ENCODE results near the gene UBE2G1. TPM values are rescaled to one million over a fixed set of nuclear protein-coding genes. Genes with fewer than 3 reads are reported as not detected.

UBE2G1 gene
- total and polyA plus RNA-seq, 2 of the 8 experiments (the other 6 are each of a cell fraction or from before 2014, with no cell fraction given) = 73.9 to 170 TPM

DNA sequence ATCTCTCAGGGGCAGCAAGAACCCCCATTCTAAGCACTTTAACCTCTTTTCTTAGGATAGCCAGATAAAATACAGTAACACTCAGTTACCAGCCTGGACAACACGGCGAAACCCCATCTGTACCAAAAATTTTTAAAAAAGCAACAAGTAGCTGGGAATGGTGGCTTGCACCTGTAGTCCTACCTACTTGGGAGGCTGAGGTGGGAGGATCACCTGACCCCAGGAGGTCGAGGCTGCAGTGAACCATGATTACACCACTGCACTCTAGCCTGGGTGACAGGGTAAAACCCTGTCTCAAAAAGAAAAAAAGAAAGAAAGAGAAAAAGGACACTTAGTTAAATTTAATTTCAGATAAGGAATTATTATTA, 28.6 kb upstream of the UBE2G1 start:
- CTCF ChIA-PET (ENCODE audit: partially characterized antibody) = interaction anchor here (1.3 to 2.0 kb wide), 4 partner anchors 11 to 145 kb away, joined by 3 to 7 read pairs (median 5); no protein-coding TSS in a partner anchor
- TF ChIP-seq BRCA1 (IDR thresholded peaks at IDR 0.05; ENCODE audit: low read depth, low read length) = no peak
- TF ChIP-seq RNF2 (IDR thresholded peaks at IDR 0.05; ENCODE audit: borderline replicate concordance, low read depth, low read length, missing control alignments, poor library complexity, severe bottlenecking) = no peak
- TF ChIP-seq RFX5 (IDR thresholded peaks at IDR 0.05; ENCODE audit: borderline replicate concordance, low read depth, low read length) = no peak
- no peak for TF ChIP-seq HDAC6 (IDR thresholded peaks at IDR 0.05; ENCODE audit: low read depth, low read length)
- TF ChIP-seq CTBP2 (IDR thresholded peaks at IDR 0.05; ENCODE audit: borderline replicate concordance, insufficient read depth, insufficient read length, low read length) = no peak
- no peak for TF ChIP-seq POU5F1 (IDR thresholded peaks at IDR 0.05; ENCODE audit: low read depth, low read length)
- no peak for TF ChIP-seq BCL11A (IDR thresholded peaks at IDR 0.05; ENCODE audit: low read depth in 2 of 2, low read length in 2 of 2)
- TF ChIP-seq TCF12 (IDR thresholded peaks at IDR 0.05; ENCODE audit: low read depth, low read length) = no peak
- TF ChIP-seq TAF7 (optimal IDR thresholded peaks at IDR 0.05; ENCODE audit: borderline replicate concordance, low read depth, low read length) = no peak
- no peak for TF ChIP-seq SIRT6 (IDR thresholded peaks at IDR 0.05; ENCODE audit: low read length)
- TF ChIP-seq KDM4A (IDR thresholded peaks at IDR 0.05; ENCODE audit: low read depth, low read length, severe bottlenecking) = no peak
- TF ChIP-seq KDM5A (IDR thresholded peaks at IDR 0.05; ENCODE audit: low read length) = no peak
- TF ChIP-seq PHF8 (conservative IDR thresholded peaks at IDR 0.05; ENCODE audit: low read depth, low read length) = no peak
- no peak for TF ChIP-seq CHD2 (IDR thresholded peaks at IDR 0.05; ENCODE audit: low read length)

More for the DNA sequence above, 28.6 kb upstream of the UBE2G1 start:
- Histone ChIP-seq H3K4me3 (ENCODE audit: extremely low read depth in 1 of 4, insufficient read depth in 2 of 4, low read depth in 3 of 4, low read length in 4 of 4) (no peak overlapping the region), H2BK20ac (ENCODE audit: low read length) (peak overlapping the region; percentile 99; the same call in 1 of the 2 replicates), H4K8ac (ENCODE audit: extremely low read depth, insufficient read depth, low read length) (no peak overlapping the region), H3K9ac (replicated peaks in 1 of 4; ENCODE audit: extremely low read depth in 1 of 4, low read depth in 3 of 4, low read length in 3 of 4) (no peak overlapping the region), H3K27ac (ENCODE audit: low read depth, low read length) (peak overlapping the region; percentile 99; the same call in 1 of the 2 replicates), H2AK5ac (ENCODE audit: low read depth, low read length) (peak overlapping the region; percentile 98; the same call in 1 of the 2 replicates), H3K9me3 (ENCODE audit: insufficient read depth in 2 of 2, low read depth in 1 of 2, low read length in 1 of 2) (0 out of 4 replicates have a peak, but pooled peaks cover 0 to 4% of the 10 kb centered on the region in 2 experiments), H3K23ac (ENCODE audit: insufficient read length) (no peak overlapping the region), H2AFZ (ENCODE audit: low read length) (no peak overlapping the region), H4K5ac (ENCODE audit: insufficient read length, low read depth, low read length) (no peak overlapping the region), H3K23me2 (ENCODE audit: low read depth, low read length) (peaks cover 3% of the 10 kb centered on the region; the same call in 1 of the 2 replicates), H3K36me3 (ENCODE audit: control insufficient read depth in 2 of 4, insufficient read depth in 4 of 4, low read length in 3 of 4) (no peaks in the 10 kb centered on the region), H3K79me1 (ENCODE audit: low read depth, low read length) (no peaks in the 10 kb centered on the region), H3K79me2 (ENCODE audit: control insufficient read depth in 1 of 2, insufficient read depth in 2 of 2, low read length in 2 of 2) (no peaks in the 10 kb centered on the region), H2BK12ac (ENCODE audit: low read depth, low read length) (peak overlapping the region; percentile 100), H3K4me2 (ENCODE audit: insufficient read depth in 1 of 2, low read depth in 2 of 2, low read length in 2 of 2) (no peak overlapping the region; a peak in 1 of 4 replicates), H2BK15ac (ENCODE audit: low read length) (0 out of 2 replicates have a peak overlapping the region, but pooled peaks have one; percentile 72), H3K27me3 (replicated peaks in 1 of 4; ENCODE audit: control insufficient read depth in 3 of 4, extremely low read depth in 1 of 4, insufficient read depth in 3 of 4, low read length in 3 of 4) (no peaks in the 10 kb centered on the region; a peak in 1 of 7 replicates), H4K91ac (replicated peaks; ENCODE audit: insufficient read length, low read length) (peak overlapping the region; percentile 95), H3K14ac (ENCODE audit: insufficient read length) (no peak overlapping the region), H3K56ac (replicated peaks; ENCODE audit: insufficient read length, low read depth, low read length) (no peak overlapping the region), H2BK120ac (replicated peaks; ENCODE audit: low read depth, low read length) (peak overlapping the region; percentile 47), H2BK5ac (ENCODE audit: low read depth, low read length) (peak overlapping the region; percentile 100), H3K4ac (replicated peaks; ENCODE audit: insufficient read length, low read depth, low read length) (peak overlapping the region; percentile 12), H4K20me1 (replicated peaks in 1 of 2; ENCODE audit: control insufficient read depth in 1 of 2, insufficient read depth in 2 of 2, low read length in 2 of 2) (no peaks in the 10 kb centered on the region), H3K18ac (ENCODE audit: extremely low read depth, low read length) (peak overlapping the region; percentile 90), H3K4me1 (replicated peaks in 1 of 4; ENCODE audit: control insufficient read depth in 3 of 4, insufficient read depth in 4 of 4, low read length in 3 of 4) (peaks cover 3 to 19% (median 15%) of the 10 kb centered on the region in 4 experiments)
- WGBS, 2 experiments (ENCODE audit: extremely low coverage in 1 of 2, insufficient coverage in 1 of 2, insufficient read length in 1 of 2, insufficient replicate concordance in 2 of 2, low coverage in 1 of 2, low lambda C conversion rate in 2 of 2, missing lambda C conversion rate in 1 of 2) = 90% methylated on average over 3 of the region's 3 CpGs; no CpG with 5 or more reads in 1 of the 2 experiments
- FAIRE-seq (no peak), DNase-seq (ENCODE audit: low read depth in 1 of 2, low spot score in 2 of 2) (no peak)
- POLR2A ChIA-PET (ENCODE audit: partially characterized antibody) = interaction anchor here (1.8 to 4.6 kb wide), 4 partner anchors 8 to 30 kb away, joined by 5 to 45 read pairs (median 14); partner anchors contain the start of gene UBE2G1

Data from H1 (cell line).